Dermis lymphatic vessel endothelial cell (primary cell): Measurements from ENCODE around the gene NENF. TPM values are rescaled to one million over a fixed set of nuclear protein-coding genes. Genes with fewer than 3 reads are reported as not detected.

Experiments used
- total RNA-seq: library from RNA; depleted of rRNA; stranded (reverse); fragments of >200 nt; gene quantifications from 2 replicates; pipeline ENCODE4 v1.2.1, GENCODE V29; 2014

Gene NENF
- total RNA-seq, result 7.8 and 9.4 TPM in 2 replicates

GRCh38 chr1:212432661-212433576 is at the start of gene NENF:
Gene NENF (plus strand): TSS chr1:212432920. CDS start chr1:212432944, 24 bp downstream.

GRCh38 chr1:212414328-212415106 is 18.2 kb upstream of the NENF start, which contains the start of gene PACC1:
Gene PACC1 (minus strand): TSS chr1:212414886. CDS start chr1:212414757, 129 bp downstream.

Other genes with a start within 250 kb of the NENF start
- gene PPP2R5A, start 147.5 kb upstream of the NENF start, total RNA-seq, result 31.5 and 33.8 TPM in 2 replicates
- 5.6 and 7.0 TPM in 2 replicates for gene PACC1, start 18.0 kb upstream of the NENF start, total RNA-seq
- gene ATF3, start 175.8 kb downstream of the NENF start, total RNA-seq, result 0.95 and 2.7 TPM in 2 replicates